Daoy (cell line): ENCODE data around the gene C10orf143. TPM values are rescaled to one million over a fixed set of nuclear protein-coding genes. Genes with fewer than 3 reads are reported as not detected.

Source experiments
- DNase-seq: peaks from one replicate; pipeline ENCODE4 v3.0.0-alpha.2; 2015; ENCODE audit warnings: low read depth
- total RNA-seq: library from RNA; depleted of rRNA; stranded (reverse); fragments of >200 nt; shearing (Covaris generic); gene quantifications from 2 replicates; pipeline ENCODE4 v1.2.3, GENCODE V29; 2014; rRNA removed

C10orf143 gene
- total RNA-seq, 1 experiment from 2014 or later: 0.46 TPM

DNA sequence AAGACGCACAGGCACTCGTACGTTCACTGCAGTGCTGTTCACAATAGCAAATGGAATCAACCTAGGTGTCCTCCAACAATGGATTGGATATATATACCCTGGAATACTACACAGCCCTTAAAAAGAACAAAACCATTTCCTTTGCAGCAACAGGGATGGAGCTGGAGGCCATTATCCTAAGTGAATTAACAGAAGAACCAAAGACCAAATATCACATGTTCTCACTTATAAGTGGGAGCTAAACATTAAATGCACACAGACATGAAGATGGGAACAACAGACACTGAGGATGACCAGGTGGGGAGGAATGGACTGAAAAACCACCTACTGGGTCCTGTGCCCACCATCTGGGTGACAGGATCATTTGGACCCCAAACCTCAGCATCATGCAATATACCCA lies 94.5 kb downstream of the C10orf143 start:
- no peak for DNase-seq

DNA sequence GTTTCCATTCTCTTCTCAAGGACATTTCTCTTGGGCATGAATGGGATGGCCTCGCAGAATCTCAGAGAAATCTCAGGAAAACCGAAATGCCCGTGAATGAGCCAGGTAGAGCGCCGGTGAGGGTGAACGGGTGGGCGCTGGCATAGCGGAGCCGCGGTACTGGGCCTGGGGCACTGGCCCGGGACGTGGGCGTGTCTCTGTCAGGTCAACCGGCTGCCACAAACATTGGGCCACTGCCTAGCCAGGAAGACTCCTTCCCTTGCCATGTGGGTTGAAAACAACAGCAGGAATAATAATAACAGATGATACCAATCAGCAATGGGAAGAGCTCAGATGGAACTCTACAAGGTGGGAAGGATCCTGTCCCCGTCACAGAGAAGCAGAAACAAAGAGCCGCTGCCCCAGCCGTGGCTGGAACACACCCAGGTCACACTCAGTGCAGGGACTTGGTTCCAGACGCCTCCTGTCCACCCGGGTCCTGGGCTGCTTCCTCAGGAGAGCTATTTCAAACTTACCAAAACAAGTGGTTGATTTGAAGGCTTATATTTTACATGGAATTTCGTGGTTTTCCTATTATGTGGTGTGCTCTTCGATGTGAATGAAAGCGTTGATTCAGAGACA lies 95.4 kb downstream of the C10orf143 start:
- DNase-seq: no peak

DNA sequence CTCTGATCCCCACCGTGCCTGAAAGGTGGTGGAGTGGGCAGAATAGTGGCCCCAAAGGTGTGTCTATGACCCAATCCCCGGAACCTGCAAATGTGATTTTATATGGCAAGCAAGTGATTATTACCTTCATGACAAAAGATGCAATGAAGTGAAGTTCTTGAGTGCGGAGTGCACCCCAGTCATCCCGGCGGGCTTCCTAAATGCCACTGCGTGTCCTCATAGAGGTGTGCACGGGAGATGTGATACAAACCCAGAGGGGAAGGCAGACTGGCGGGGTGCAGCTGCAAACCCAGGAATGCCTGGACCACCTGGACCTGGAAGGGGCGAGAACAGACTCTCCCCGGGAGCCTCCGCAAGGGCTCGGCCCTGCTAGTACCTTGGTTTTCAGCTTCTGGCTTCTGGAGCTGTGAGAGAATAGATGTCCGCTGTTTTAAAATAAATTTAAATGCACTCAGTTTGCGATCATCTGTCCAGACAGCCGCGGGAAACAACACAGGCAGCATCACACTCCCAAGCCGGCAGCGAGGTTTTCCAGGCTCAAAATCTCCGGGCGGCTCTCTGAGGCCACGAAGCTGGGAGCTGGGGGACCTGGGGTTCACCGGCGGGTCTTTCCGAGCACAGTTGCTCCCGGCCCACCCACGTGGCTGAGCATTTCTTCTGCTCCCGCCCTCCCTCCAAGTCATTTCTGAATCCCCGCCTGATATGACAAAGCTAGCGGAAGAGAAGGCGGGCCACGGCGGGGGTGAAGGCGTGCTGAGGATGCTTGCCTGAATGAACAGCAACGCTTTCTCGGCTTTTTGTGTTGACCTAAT lies 96.2 kb downstream of the C10orf143 start:
- no peak for DNase-seq

Other genes with a start within 250 kb of the C10orf143 start
- gene EBF3, start 146.6 kb downstream of the C10orf143 start, total RNA-seq: 1.1 and 3.4 TPM in 2 replicates
- 193 and 282 TPM in 2 replicates for gene GLRX3, start 25.6 kb upstream of the C10orf143 start, total RNA-seq